ENCODE data around the gene SGCD. TPM values are rescaled to one million over a fixed set of nuclear protein-coding genes. Genes with fewer than 3 reads are reported as not detected.

SGCD gene
- total and polyA plus RNA-seq, 2 of the 4 experiments (the other 2 are of a cell fraction) = 5.8 to 10.6 TPM

DNA sequence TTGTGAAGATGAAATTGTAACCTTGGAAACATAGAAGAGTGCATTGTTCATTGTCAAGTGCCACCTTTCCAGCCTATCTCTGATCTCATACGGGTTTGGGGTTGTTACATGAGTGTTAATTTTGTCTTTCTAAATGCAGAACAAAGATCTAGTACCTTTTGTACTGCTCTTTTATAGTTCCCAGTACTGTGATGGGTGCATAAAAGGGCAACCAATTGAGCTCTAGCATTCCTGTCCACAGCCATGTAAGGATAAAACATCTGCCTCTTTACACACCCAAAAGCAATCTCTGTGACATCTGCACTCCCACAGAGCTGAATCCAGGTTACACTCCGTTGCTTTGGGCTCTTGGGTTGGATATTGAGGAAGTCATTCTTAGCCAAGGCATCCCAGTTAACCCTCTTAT is 255.2 kb downstream of the SGCD start:
- no peak overlapping the region for H4K8ac ChIP-seq (ENCODE audit: low read depth in 2 of 2, low read length in 2 of 2)
- H2BK20ac ChIP-seq (ENCODE audit: low read depth, low read length) = no peak overlapping the region
- no peak overlapping the region for H3K4me2 ChIP-seq (ENCODE audit: low read depth, low read length)
- DNase-seq = no peak
- no peak overlapping the region for H2AK5ac ChIP-seq (ENCODE audit: low read depth, low read length)
- H3K9ac ChIP-seq (ENCODE audit: low read depth, low read length) = no peak overlapping the region
- TF ChIP-seq CHD1 (IDR thresholded peaks at IDR 0.05; ENCODE audit: low read depth, low read length) (no peak), CEBPB (IDR thresholded peaks at IDR 0.05; ENCODE audit: low read depth, low read length) (no peak), MAZ (IDR thresholded peaks at IDR 0.05; ENCODE audit: borderline replicate concordance, low read depth, low read length) (no peak), SMC3 (IDR thresholded peaks at IDR 0.05; ENCODE audit: low read depth, low read length) (no peak), MXI1 (IDR thresholded peaks at IDR 0.05; ENCODE audit: borderline replicate concordance, low read depth, low read length) (no peak), NFE2L2 (IDR thresholded peaks at IDR 0.05; ENCODE audit: low read depth, low read length) (no peak)
- TF ChIP-seq, protein P1, sequence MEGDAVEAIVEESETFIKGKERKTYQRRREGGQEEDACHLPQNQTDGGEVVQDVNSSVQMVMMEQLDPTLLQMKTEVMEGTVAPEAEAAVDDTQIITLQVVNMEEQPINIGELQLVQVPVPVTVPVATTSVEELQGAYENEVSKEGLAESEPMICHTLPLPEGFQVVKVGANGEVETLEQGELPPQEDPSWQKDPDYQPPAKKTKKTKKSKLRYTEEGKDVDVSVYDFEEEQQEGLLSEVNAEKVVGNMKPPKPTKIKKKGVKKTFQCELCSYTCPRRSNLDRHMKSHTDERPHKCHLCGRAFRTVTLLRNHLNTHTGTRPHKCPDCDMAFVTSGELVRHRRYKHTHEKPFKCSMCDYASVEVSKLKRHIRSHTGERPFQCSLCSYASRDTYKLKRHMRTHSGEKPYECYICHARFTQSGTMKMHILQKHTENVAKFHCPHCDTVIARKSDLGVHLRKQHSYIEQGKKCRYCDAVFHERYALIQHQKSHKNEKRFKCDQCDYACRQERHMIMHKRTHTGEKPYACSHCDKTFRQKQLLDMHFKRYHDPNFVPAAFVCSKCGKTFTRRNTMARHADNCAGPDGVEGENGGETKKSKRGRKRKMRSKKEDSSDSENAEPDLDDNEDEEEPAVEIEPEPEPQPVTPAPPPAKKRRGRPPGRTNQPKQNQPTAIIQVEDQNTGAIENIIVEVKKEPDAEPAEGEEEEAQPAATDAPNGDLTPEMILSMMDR (conservative IDR thresholded peaks at IDR 0.05; ENCODE audit: low read depth, low read length) = no peak
- H3K4me3 ChIP-seq (ENCODE audit: insufficient read depth, low read depth, low read length) = no peak overlapping the region
- no peak overlapping the region for H3K27ac ChIP-seq (ENCODE audit: insufficient read depth, low read length)
- H3K27me3 ChIP-seq (ENCODE audit: control insufficient read depth, insufficient read depth, low read length) = no peaks in the 10 kb centered on the region
- H4K5ac ChIP-seq (ENCODE audit: low read depth, low read length) = no peak overlapping the region
- no TSS peak for BruUV-seq (replicated peaks)
- H3K23ac ChIP-seq (ENCODE audit: low read depth, low read length) = no peak overlapping the region
- H3K9me1 ChIP-seq (ENCODE audit: insufficient read depth, low read length) = no peaks in the 10 kb centered on the region
- dilution Hi-C loops (cut with HindIII; ENCODE audit: low sequenced_read_pairs, unreplicated experiment) = no loop called here
- WGBS, 2 experiments (ENCODE audit: extremely low coverage in 2 of 2, insufficient read length in 1 of 2) = no CpG with 5 or more reads among the region's 2 CpGs
- no peak overlapping the region for H3K14ac ChIP-seq (replicated peaks; ENCODE audit: low read depth, low read length)
- H3K18ac ChIP-seq (ENCODE audit: low read depth, low read length) = no peak overlapping the region
- H3K9me3 ChIP-seq (ENCODE audit: control insufficient read depth, insufficient read depth, low read length) = no peaks in the 10 kb centered on the region
- ChIA-PET CTCF (no interaction called here), POLR2A (ENCODE audit: unreplicated experiment) (no interaction called here)
- H2BK120ac ChIP-seq (ENCODE audit: low read depth, low read length) = no peak overlapping the region
- in situ Hi-C loops (cut with MboI; ENCODE audit: low sequenced_read_pairs) = no loop called here
- no peak overlapping the region for H2AFZ ChIP-seq (replicated peaks; ENCODE audit: low read length, poor library complexity)
- no peak overlapping the region for H2BK15ac ChIP-seq (ENCODE audit: low read depth, low read length)
- H3K4me1 ChIP-seq (ENCODE audit: control insufficient read depth, insufficient read depth, low read length) = peaks cover 5% of the 10 kb centered on the region
- no peak overlapping the region for H3K56ac ChIP-seq (ENCODE audit: extremely low read depth, insufficient read depth, low read length)
- H4K91ac ChIP-seq (ENCODE audit: insufficient read depth, low read depth, low read length) = no peak overlapping the region
- no peaks in the 10 kb centered on the region for H4K20me1 ChIP-seq (ENCODE audit: insufficient read depth, low read length)
- H3K4ac ChIP-seq (ENCODE audit: low read depth, low read length) = no peak overlapping the region
- H2BK5ac ChIP-seq (ENCODE audit: low read depth, low read length, poor library complexity, severe bottlenecking) = no peak overlapping the region
- H3K79me1 ChIP-seq (ENCODE audit: low read depth in 1 of 2, low read length in 2 of 2) = no peaks in the 10 kb centered on the region
- H3K36me3 ChIP-seq (ENCODE audit: control insufficient read depth, insufficient read depth, low read length) = no peaks in the 10 kb centered on the region; the same call in 1 of the 2 replicates
- no peak for ATAC-seq (ENCODE audit: low read depth)
- intact Hi-C loops (cut with micrococcal nuclease) = no loop called here
- H2AK9ac ChIP-seq (replicated peaks; ENCODE audit: low read depth, low read length, poor library complexity) = no peak overlapping the region

Measured in IMR-90 (cell line).